Endothelial cell of umbilical vein (primary cell): ENCODE results near the gene SCN2B. TPM values are rescaled to one million over a fixed set of nuclear protein-coding genes. Genes with fewer than 3 reads are reported as not detected.
A peak's percentile ranks its signal among the peaks of the same experiment; 100 is the strongest.

ENCODE experiments used
- BruUV-seq: library from RNA; stranded (reverse); fragments of 400-500 nt; replicated peaks from 2 replicates; lab custom pipeline; 2021; lab: Mats Ljungman, UMichigan
- CTCF ChIA-PET: fragments of 300-600, 350-600 bp; sonication (Branson Sonifier 250); formaldehyde crosslinking; loops from one replicate; lab custom pipeline; 2021; ENCODE audit warnings: antibody characterized with exemption, inconsistent platforms; lab: Charles Lee
- POLR2A ChIA-PET: fragments of 300-600, 350-600 bp; sonication (Branson Sonifier 250); formaldehyde crosslinking; loops from one replicate; lab custom pipeline; 2021; ENCODE audit warnings: antibody characterized with exemption, inconsistent platforms; lab: Charles Lee
- DNase-seq: peaks from one replicate; pipeline ENCODE4 v3.0.0-alpha.2; 2011; ENCODE audit warnings: low read depth, low spot score
- FAIRE-seq: peaks from 2 replicates; lab custom pipeline; 2011; peaks lifted over from hg19 to GRCh38; lab: Jason Lieb, UNC
- H2AFZ ChIP-seq: 2 replicates; pipeline ENCODE4 v1.6.0; 2012; ENCODE audit warnings: low read depth, low read length, control low read depth, inconsistent platforms
- H3K27ac ChIP-seq: 2 replicates; pipeline ENCODE4 v1.5.1; 2011; ENCODE audit warnings: low read depth, mild to moderate bottlenecking, control low read depth, low read length, moderate library complexity; ENCODE audit not compliant: insufficient read depth
- H3K27me3 ChIP-seq, 2 experiments: 2 replicates each; pipeline versions ENCODE4 v1.6.0 to v1.6.1; 2011; ENCODE audit warnings: low read length in 2 of 2, mixed read lengths in 1 of 2; ENCODE audit not compliant: control insufficient read depth in 2 of 2, insufficient read depth in 2 of 2
- H3K36me3 ChIP-seq, 2 experiments: 2 replicates in 1 of 2; 3 replicates in 1 of 2; pipeline ENCODE4 v1.5.1; 2011; ENCODE audit warnings: low read length in 2 of 2, mild to moderate bottlenecking in 1 of 2, moderate library complexity in 1 of 2; ENCODE audit not compliant: control insufficient read depth in 2 of 2, insufficient read depth in 2 of 2; ENCODE audit errors: extremely low read depth in 1 of 2
- H3K4me1 ChIP-seq: 3 replicates; pipeline ENCODE4 v1.5.1; 2011; ENCODE audit warnings: mild to moderate bottlenecking, low read length; ENCODE audit not compliant: control insufficient read depth, insufficient read depth; ENCODE audit errors: extremely low read depth
- H3K4me2 ChIP-seq: 2 replicates; pipeline ENCODE4 v1.6.1; 2011; ENCODE audit warnings: low read length, control low read depth, mixed read lengths; ENCODE audit not compliant: insufficient read depth
- H3K4me3 ChIP-seq, 3 experiments: fragments of 200-600 bp in 1 of 3; sonication (generic), shearing (Covaris generic) in 1 of 3; replicated peaks in 1 of 3; 2 replicates each; pipeline ENCODE4 v1.5.1; 2011 to 2016; ENCODE audit warnings: control low read depth in 3 of 3, low read length in 3 of 3, mild to moderate bottlenecking in 2 of 3, inconsistent platforms in 1 of 3, low read depth in 1 of 3, moderate library complexity in 1 of 3; ENCODE audit not compliant: insufficient read depth in 1 of 3
- H3K79me2 ChIP-seq: 2 replicates; pipeline ENCODE4 v1.6.0; 2012; ENCODE audit warnings: low read length, inconsistent platforms; ENCODE audit not compliant: control insufficient read depth, insufficient read depth
- H3K9ac ChIP-seq: replicated peaks from 2 replicates; pipeline ENCODE3; 2011; ENCODE audit warnings: low read length, control low read depth; ENCODE audit not compliant: insufficient read depth; ENCODE audit errors: extremely low read depth
- H3K9me1 ChIP-seq: replicated peaks from 3 replicates; pipeline ENCODE4 v1.6.0; 2011; ENCODE audit warnings: mild to moderate bottlenecking, low read length; ENCODE audit not compliant: control insufficient read depth, insufficient read depth; ENCODE audit errors: extremely low read depth
- H3K9me3 ChIP-seq: replicated peaks from 2 replicates; pipeline ENCODE4 v1.5.1; 2012; ENCODE audit warnings: low read length, inconsistent platforms; ENCODE audit not compliant: control insufficient read depth, insufficient read depth
- H4K20me1 ChIP-seq: replicated peaks from 2 replicates; pipeline ENCODE3; 2011; ENCODE audit warnings: mild to moderate bottlenecking, low read length; ENCODE audit not compliant: control insufficient read depth, insufficient read depth; ENCODE audit errors: extremely low read depth
- CTCF ChIP-seq, 2 donors: IDR thresholded peaks; 1 replicate in 1 of 2; 2 replicates in 1 of 2; pipeline ENCODE4 v1.5.1; 2011; ENCODE audit warnings: low read length in 2 of 2, mild to moderate bottlenecking in 2 of 2, moderate library complexity in 2 of 2, control low read depth in 1 of 2, inconsistent platforms in 1 of 2, low read depth in 1 of 2; ENCODE audit not compliant: insufficient read depth in 1 of 2; ENCODE audit errors: extremely low read depth in 1 of 2
- EZH2 ChIP-seq: IDR thresholded peaks from 2 replicates; pipeline ENCODE4 v1.6.1; 2012; ENCODE audit warnings: borderline replicate concordance, low read depth, mild to moderate bottlenecking, moderate library complexity, low read length, inconsistent platforms; ENCODE audit not compliant: severe bottlenecking
- JUN ChIP-seq: IDR thresholded peaks from 2 replicates; pipeline ENCODE4 v1.6.1; 2011; ENCODE audit warnings: borderline replicate concordance, low read depth; ENCODE audit not compliant: insufficient read length, insufficient read depth
- MAX ChIP-seq: IDR thresholded peaks from 2 replicates; pipeline ENCODE4 v1.6.1; 2011; ENCODE audit not compliant: insufficient read depth, insufficient read length
- MYC ChIP-seq: IDR thresholded peaks from one replicate; pipeline ENCODE4 v1.6.1; 2011; ENCODE audit warnings: mild to moderate bottlenecking, low read depth, low read length
- dilution Hi-C: fragments of 300-500 bp; cut with MboI; formaldehyde crosslinking; loops from one replicate; pipeline ENCODE4 v1.15.0; 2019; ENCODE audit warnings: low sequenced_read_pairs; ENCODE audit not compliant: extremely low pct_ligation_motif_present
- intact Hi-C: fragments of 100-400 bp; cut with micrococcal nuclease; formaldehyde crosslinking; loops from one replicate; pipeline ENCODE4 v1.10.0; 2022
- polyA plus RNA-seq, 4 experiments: library from polyadenylated mRNA; depleted of rRNA in 3 of 4; stranded (reverse) in 3 of 4; unstranded in 1 of 4; fragments of >200 nt; gene quantifications; 2 replicates each; pipeline versions ENCODE4 v1.2.1 to v1.2.3, GENCODE V29; 2011 to 2012; ENCODE audit warnings: missing spikeins in 1 of 4
- total RNA-seq: library from RNA; stranded (reverse); gene quantifications from 2 replicates; pipeline ENCODE4 v1.2.3, GENCODE V29; 2021

SCN2B gene
- total and polyA plus RNA-seq, 2 donors (not counting 3 experiments of a cell fraction or from before 2014, with no cell fraction given), result not detected

GRCh38 chr11:118207079-118207478 lies 30.6 kb upstream of the SCN2B start:
- Histone ChIP-seq H3K4me3 (no peak overlapping the region), H2AFZ (no peak overlapping the region), H3K79me2 (no peaks in the 10 kb centered on the region), H3K9ac (no peak overlapping the region), H3K9me3 (no peaks in the 10 kb centered on the region), H3K36me3 (no peaks in the 10 kb centered on the region), H3K4me2 (peak overlapping the region; percentile 71), H3K27ac (peak overlapping the region; percentile 19), H3K9me1 (no peaks in the 10 kb centered on the region), H3K4me1 (peaks cover 15% of the 10 kb centered on the region), H4K20me1 (no peaks in the 10 kb centered on the region), H3K27me3 (peaks cover 8 to 10% of the 10 kb centered on the region in 2 experiments)
- intact Hi-C loops, result loop anchor here (2.0 kb wide), 2 partner anchors 22 to 58 kb away; partner anchors contain the start of gene MPZL2
- TF ChIP-seq MAX (no peak), JUN (no peak), EZH2 (no peak), MYC (no peak), CTCF (IDR thresholded peaks at IDR 0.05; ENCODE audit: extremely low read depth in 1 of 2, insufficient read depth in 1 of 2, low read depth in 1 of 2, low read length in 2 of 2) (no peak)
- POLR2A ChIA-PET, result no interaction called here
- no TSS peak for BruUV-seq
- CTCF ChIA-PET, result interaction anchor here (4.8 kb wide), 1 partner anchor 9 kb away, joined by 37 read pairs; no protein-coding TSS in a partner anchor
- dilution Hi-C loops, result no loop called here
- DNase-seq (no peak), FAIRE-seq (no peak)
